K562 (cell line): ENCODE data around the gene JPH3.

Source experiments
- EZH2 ChIP-seq: IDR thresholded peaks from 2 replicates; pipeline ENCODE4 v1.6.1; 2012; ENCODE audit warnings: low read depth, mild to moderate bottlenecking, inconsistent platforms, low read length, borderline replicate concordance
- NR3C1 ChIP-seq: sonication (generic); formaldehyde crosslinking; IDR thresholded peaks from 2 replicates; pipeline ENCODE4 v1.8.1; 2022; ENCODE audit warnings: missing genetic modification reagents
- RAD21 ChIP-seq, 2 experiments: fragments of 250-450 bp in 1 of 2; fragments of 450-650 bp in 1 of 2; sonication (Bioruptor Pico) in 1 of 2; formaldehyde crosslinking in 1 of 2; IDR thresholded peaks in 1 of 2; conservative IDR thresholded peaks in 1 of 2; 2 replicates each; pipeline versions ENCODE4 v1.4.0 to v1.8.0; 2020 to 2022; ENCODE audit warnings: mild to moderate bottlenecking in 2 of 2, moderate library complexity in 1 of 2
- RNF2 ChIP-seq: sonication (generic); IDR thresholded peaks from 2 replicates; pipeline ENCODE4 v1.6.1; 2016
- SIN3A ChIP-seq, 2 experiments: fragments of 150-350 bp in 1 of 2; IDR thresholded peaks; 2 replicates each; pipeline ENCODE4 v1.6.1; 2011 to 2016; ENCODE audit warnings: borderline replicate concordance in 2 of 2, low read depth in 2 of 2, low read length in 2 of 2, mild to moderate bottlenecking in 2 of 2, moderate library complexity in 2 of 2; ENCODE audit not compliant: control insufficient read depth in 1 of 2
- SOX6 ChIP-seq: fragments of 450-650 bp; IDR thresholded peaks from 2 replicates; pipeline ENCODE4 v1.6.1; 2014; ENCODE audit warnings: mild to moderate bottlenecking
- TBL1XR1 ChIP-seq, 2 experiments: IDR thresholded peaks; 2 replicates each; pipeline ENCODE4 v1.6.1; 2012; ENCODE audit warnings: improper control_type of control experiment in 2 of 2, low read length in 2 of 2, mild to moderate bottlenecking in 1 of 2
- TCFL5 ChIP-seq: fragments of 250-450 bp; sonication (Bioruptor Pico); conservative IDR thresholded peaks from 2 replicates; pipeline ENCODE4 v1.6.1; 2021; ENCODE audit warnings: mild to moderate bottlenecking, moderate library complexity, matching md5 sums
- ZFX ChIP-seq: sonication (generic); formaldehyde crosslinking; IDR thresholded peaks from 2 replicates; pipeline ENCODE4 v1.8.0; 2022; ENCODE audit warnings: mild to moderate bottlenecking, missing genetic modification reagents, moderate library complexity
- TF ChIP-seq, protein P1 (sequence below), 2 experiments: IDR thresholded peaks in 1 of 2; conservative IDR thresholded peaks in 1 of 2; 2 replicates each; pipeline ENCODE4 v1.6.1; 2016; ENCODE audit warnings: low read depth in 2 of 2, mild to moderate bottlenecking in 1 of 2, missing compliant biosample characterization in 1 of 2, missing genetic modification characterization in 1 of 2, moderate library complexity in 1 of 2
- TF ChIP-seq, protein P2 (sequence below): sonication (generic); formaldehyde crosslinking; IDR thresholded peaks from 2 replicates; pipeline ENCODE4 v1.5.0; 2020; ENCODE audit warnings: missing genetic modification reagents

DNA sequence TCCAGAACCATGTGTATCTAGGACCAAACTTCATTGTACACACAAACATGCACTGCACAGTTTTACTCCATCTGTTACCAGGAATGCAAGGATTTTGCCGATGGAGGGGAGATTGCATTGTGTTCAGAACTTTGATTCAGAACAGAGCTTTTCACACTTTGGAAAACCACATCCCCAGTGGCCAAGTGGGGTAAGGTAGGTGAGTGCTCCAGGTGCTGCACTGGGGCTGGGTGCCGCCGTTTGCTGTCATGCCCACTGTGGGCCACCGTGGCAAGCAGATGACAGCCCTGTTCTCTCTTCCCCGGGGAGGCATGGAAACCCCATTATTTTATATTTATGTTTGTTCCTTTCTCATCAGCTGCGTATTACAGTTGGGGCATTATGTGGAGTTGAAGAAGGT, 29.3 kb upstream of the JPH3 start:
- TF ChIP-seq NR3C1 (CRISPR knock-in tag) (no peak), TBL1XR1 (IDR thresholded peaks at IDR 0.05; ENCODE audit: low read length in 2 of 2) (no peak), RAD21 (CRISPR knock-in tag; conservative IDR thresholded peaks at IDR 0.05 in 1 of 2, IDR thresholded peaks at IDR 0.05 in 1 of 2) (no peak), SOX6 (no peak), TCFL5 (no peak), SIN3A (IDR thresholded peaks at IDR 0.05; ENCODE audit: borderline replicate concordance in 2 of 2, control insufficient read depth in 1 of 2, low read depth in 2 of 2, low read length in 2 of 2) (no peak), ZFX (CRISPR knock-in tag) (no peak), RNF2 (no peak), EZH2 (no peak)
- TF ChIP-seq, protein P1, sequence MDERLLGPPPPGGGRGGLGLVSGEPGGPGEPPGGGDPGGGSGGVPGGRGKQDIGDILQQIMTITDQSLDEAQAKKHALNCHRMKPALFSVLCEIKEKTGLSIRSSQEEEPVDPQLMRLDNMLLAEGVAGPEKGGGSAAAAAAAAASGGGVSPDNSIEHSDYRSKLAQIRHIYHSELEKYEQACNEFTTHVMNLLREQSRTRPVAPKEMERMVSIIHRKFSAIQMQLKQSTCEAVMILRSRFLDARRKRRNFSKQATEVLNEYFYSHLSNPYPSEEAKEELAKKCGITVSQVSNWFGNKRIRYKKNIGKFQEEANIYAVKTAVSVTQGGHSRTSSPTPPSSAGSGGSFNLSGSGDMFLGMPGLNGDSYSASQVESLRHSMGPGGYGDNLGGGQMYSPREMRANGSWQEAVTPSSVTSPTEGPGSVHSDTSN (CRISPR knock-in tag; IDR thresholded peaks at IDR 0.05; ENCODE audit: low read depth): no peak
- TF ChIP-seq, protein P1 (tag; conservative IDR thresholded peaks at IDR 0.05; ENCODE audit: low read depth): no peak
- TF ChIP-seq, protein P2, sequence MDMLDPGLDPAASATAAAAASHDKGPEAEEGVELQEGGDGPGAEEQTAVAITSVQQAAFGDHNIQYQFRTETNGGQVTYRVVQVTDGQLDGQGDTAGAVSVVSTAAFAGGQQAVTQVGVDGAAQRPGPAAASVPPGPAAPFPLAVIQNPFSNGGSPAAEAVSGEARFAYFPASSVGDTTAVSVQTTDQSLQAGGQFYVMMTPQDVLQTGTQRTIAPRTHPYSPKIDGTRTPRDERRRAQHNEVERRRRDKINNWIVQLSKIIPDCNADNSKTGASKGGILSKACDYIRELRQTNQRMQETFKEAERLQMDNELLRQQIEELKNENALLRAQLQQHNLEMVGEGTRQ (CRISPR knock-in tag): no peak
